GM12891 (cell line): Measurements from ENCODE around the gene TMX3. TPM values are rescaled to one million over a fixed set of nuclear protein-coding genes. Genes with fewer than 3 reads are reported as not detected.

Source experiments
- DNase-seq: peaks from one replicate; pipeline ENCODE4 v3.0.0; 2011; ENCODE audit warnings: low spot score; ENCODE audit not compliant: insufficient read length
- FAIRE-seq: peaks from 2 replicates; lab custom pipeline; 2011; peaks lifted over from hg19 to GRCh38; lab: Jason Lieb, UNC
- PAX5 ChIP-seq: IDR thresholded peaks from 2 replicates; pipeline ENCODE4 v1.6.1; 2011; ENCODE audit warnings: low read length, moderate library complexity, mild to moderate bottlenecking; ENCODE audit not compliant: insufficient read depth, severe bottlenecking
- POLR2A ChIP-seq: IDR thresholded peaks from 2 replicates; pipeline ENCODE4 v1.6.1; 2011; ENCODE audit warnings: low read depth, low read length, control low read depth
- POLR2AphosphoS5 ChIP-seq: IDR thresholded peaks from 2 replicates; pipeline ENCODE4 v1.6.1; 2011; ENCODE audit warnings: low read depth, low read length, control low read depth
- POU2F2 ChIP-seq: IDR thresholded peaks from 2 replicates; pipeline ENCODE4 v1.6.1; 2011; ENCODE audit warnings: low read depth, mild to moderate bottlenecking, control low read depth, low read length, moderate library complexity
- SPI1 ChIP-seq: IDR thresholded peaks from 2 replicates; pipeline ENCODE4 v1.6.1; 2011; ENCODE audit warnings: low read depth, low read length, control low read depth
- TAF1 ChIP-seq: IDR thresholded peaks from 2 replicates; pipeline ENCODE4 v1.6.1; 2011; ENCODE audit warnings: low read depth, low read length, control low read depth
- polyA plus RNA-seq: library from polyadenylated mRNA; unstranded; fragments of >200 nt; gene quantifications from one replicate; pipeline ENCODE4 v1.2.1, GENCODE V29; 2012; ENCODE audit warnings: low read depth, missing spikeins, inconsistent platforms; ENCODE audit not compliant: missing spikeins

The TMX3 gene
- 15.6 TPM for polyA plus RNA-seq

- DNase-seq: peak; percentile 86
- peak; percentile 95 for FAIRE-seq
- TF ChIP-seq TAF1 (peak; percentile 65), SPI1 (0 out of 2 replicates have a peak, but pooled peaks have one; percentile 30), POLR2AphosphoS5 (peak; percentile 64; the same call in 1 of the 2 replicates), PAX5 (no peak), POLR2A (no peak), POU2F2 (0 out of 2 replicates have a peak, but pooled peaks have one; percentile 15)
These were observed at the start of gene TMX3 for GRCh38 chr18:68714712-68715496. TSS of gene TMX3 (minus strand) at chr18:68715108. CDS start at chr18:68714981, 127 bp downstream.

- DNase-seq (no peak), FAIRE-seq (no peak)
- TF ChIP-seq TAF1 (no peak), POU2F2 (no peak), PAX5 (no peak), POLR2A (no peak)
These were observed 49.1 kb upstream of the TMX3 start for GRCh38 chr18:68764016-68764415.

- TF ChIP-seq POU2F2: no peak
- TF ChIP-seq TAF1: no peak
- no peak for TF ChIP-seq PAX5
- TF ChIP-seq POLR2A: no peak
- TF ChIP-seq SPI1: no peak
- no peak for TF ChIP-seq POLR2AphosphoS5
- FAIRE-seq (no peak), DNase-seq (no peak)
These were observed 48.2 kb upstream of the TMX3 start for GRCh38 chr18:68763083-68763482.

GRCh38 chr18:68759308-68759707, 44.4 kb upstream of the TMX3 start:
- TF ChIP-seq SPI1 (no peak), POLR2AphosphoS5 (no peak), PAX5 (no peak), POLR2A (no peak), TAF1 (no peak), POU2F2 (no peak)
- FAIRE-seq (no peak), DNase-seq (no peak)

- no peak for TF ChIP-seq TAF1
- TF ChIP-seq POU2F2: no peak
- TF ChIP-seq POLR2A: no peak
- TF ChIP-seq POLR2AphosphoS5: no peak
- TF ChIP-seq SPI1: no peak
- TF ChIP-seq PAX5: no peak
- FAIRE-seq (no peak), DNase-seq (no peak)
These were observed 42.2 kb upstream of the TMX3 start for GRCh38 chr18:68757126-68757525.

GRCh38 chr18:68742206-68742605, 27.3 kb upstream of the TMX3 start:
- FAIRE-seq (no peak), DNase-seq (no peak)
- TF ChIP-seq POLR2A: no peak
- no peak for TF ChIP-seq POU2F2
- TF ChIP-seq POLR2AphosphoS5: no peak
- TF ChIP-seq PAX5: no peak
- no peak for TF ChIP-seq SPI1
- TF ChIP-seq TAF1: no peak

GRCh38 chr18:68740966-68741365, 26.1 kb upstream of the TMX3 start:
- no peak for FAIRE-seq
- no peak for DNase-seq
- TF ChIP-seq TAF1 (no peak), SPI1 (no peak), POLR2A (no peak), POLR2AphosphoS5 (no peak), PAX5 (no peak), POU2F2 (no peak)

- DNase-seq (no peak), FAIRE-seq (no peak)
- TF ChIP-seq POLR2AphosphoS5 (no peak), SPI1 (no peak), POLR2A (no peak), PAX5 (no peak), POU2F2 (no peak), TAF1 (no peak)
These were observed 24.6 kb upstream of the TMX3 start for GRCh38 chr18:68739462-68739861.

- TF ChIP-seq POLR2A (no peak), TAF1 (no peak), PAX5 (no peak), SPI1 (no peak), POU2F2 (no peak), POLR2AphosphoS5 (no peak)
- DNase-seq (no peak), FAIRE-seq (no peak)
These were observed 23.7 kb upstream of the TMX3 start for GRCh38 chr18:68738564-68738963.
